GM12874 (cell line): ENCODE results near the gene CHRNG.

ENCODE experiments used
- TF ChIP-seq, protein P1 (sequence below): IDR thresholded peaks from 2 replicates; pipeline ENCODE4 v1.5.1; 2011; ENCODE audit warnings: low read depth, mild to moderate bottlenecking, control low read depth, low read length, moderate library complexity; ENCODE audit not compliant: insufficient read depth

The CHRNG gene

DNA sequence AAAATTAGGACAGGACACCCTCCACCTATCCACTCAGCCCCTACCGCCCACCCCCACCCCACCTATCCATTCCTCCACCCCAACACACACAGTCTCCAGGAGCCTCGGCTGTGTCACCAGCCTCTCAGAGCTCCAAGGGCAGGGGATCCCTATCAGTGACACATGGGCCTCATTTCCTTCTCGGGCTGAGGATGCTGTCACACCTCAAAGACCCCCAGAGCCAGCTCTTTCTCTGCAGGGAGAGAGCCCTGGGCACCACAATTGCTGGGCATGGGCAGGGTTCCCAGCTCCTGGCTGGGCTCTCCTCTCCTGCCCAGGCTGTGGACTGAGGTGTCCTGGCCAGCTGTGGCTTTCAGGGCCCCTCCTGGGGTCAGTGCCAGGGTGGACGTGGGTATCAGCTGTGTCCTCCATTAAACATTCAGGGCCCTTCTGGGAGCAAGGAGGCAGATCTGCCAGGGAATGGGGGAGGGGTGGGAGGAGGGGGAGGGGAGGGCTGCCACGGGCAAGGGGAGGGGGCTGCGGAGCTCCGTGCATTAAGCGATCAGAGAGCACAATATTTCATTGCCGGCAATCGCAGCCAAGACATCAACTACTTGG, 37.6 kb upstream of the CHRNG start:
- TF ChIP-seq, protein P1, sequence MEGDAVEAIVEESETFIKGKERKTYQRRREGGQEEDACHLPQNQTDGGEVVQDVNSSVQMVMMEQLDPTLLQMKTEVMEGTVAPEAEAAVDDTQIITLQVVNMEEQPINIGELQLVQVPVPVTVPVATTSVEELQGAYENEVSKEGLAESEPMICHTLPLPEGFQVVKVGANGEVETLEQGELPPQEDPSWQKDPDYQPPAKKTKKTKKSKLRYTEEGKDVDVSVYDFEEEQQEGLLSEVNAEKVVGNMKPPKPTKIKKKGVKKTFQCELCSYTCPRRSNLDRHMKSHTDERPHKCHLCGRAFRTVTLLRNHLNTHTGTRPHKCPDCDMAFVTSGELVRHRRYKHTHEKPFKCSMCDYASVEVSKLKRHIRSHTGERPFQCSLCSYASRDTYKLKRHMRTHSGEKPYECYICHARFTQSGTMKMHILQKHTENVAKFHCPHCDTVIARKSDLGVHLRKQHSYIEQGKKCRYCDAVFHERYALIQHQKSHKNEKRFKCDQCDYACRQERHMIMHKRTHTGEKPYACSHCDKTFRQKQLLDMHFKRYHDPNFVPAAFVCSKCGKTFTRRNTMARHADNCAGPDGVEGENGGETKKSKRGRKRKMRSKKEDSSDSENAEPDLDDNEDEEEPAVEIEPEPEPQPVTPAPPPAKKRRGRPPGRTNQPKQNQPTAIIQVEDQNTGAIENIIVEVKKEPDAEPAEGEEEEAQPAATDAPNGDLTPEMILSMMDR, result no peak

DNA sequence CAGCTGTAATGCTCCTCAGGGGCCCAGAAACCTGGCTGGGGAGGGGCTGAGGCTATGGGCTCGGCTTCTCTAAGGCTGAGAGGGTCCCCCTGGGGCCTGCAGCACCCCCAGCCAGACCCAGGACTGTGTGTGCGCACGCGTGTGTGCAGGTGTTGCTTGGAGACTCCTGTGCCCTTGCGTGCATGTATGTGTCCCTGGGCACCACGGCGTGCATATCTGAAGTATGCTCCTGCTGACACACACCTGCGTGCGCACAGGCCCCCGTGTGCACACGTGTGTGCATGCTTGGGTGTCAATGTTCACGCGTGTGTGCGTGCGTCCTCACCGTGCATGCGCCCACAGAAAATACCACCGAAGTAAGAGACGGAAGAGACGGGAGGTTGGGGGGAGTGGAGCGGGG, 37.0 kb upstream of the CHRNG start:
- TF ChIP-seq, protein P1, result no peak

DNA sequence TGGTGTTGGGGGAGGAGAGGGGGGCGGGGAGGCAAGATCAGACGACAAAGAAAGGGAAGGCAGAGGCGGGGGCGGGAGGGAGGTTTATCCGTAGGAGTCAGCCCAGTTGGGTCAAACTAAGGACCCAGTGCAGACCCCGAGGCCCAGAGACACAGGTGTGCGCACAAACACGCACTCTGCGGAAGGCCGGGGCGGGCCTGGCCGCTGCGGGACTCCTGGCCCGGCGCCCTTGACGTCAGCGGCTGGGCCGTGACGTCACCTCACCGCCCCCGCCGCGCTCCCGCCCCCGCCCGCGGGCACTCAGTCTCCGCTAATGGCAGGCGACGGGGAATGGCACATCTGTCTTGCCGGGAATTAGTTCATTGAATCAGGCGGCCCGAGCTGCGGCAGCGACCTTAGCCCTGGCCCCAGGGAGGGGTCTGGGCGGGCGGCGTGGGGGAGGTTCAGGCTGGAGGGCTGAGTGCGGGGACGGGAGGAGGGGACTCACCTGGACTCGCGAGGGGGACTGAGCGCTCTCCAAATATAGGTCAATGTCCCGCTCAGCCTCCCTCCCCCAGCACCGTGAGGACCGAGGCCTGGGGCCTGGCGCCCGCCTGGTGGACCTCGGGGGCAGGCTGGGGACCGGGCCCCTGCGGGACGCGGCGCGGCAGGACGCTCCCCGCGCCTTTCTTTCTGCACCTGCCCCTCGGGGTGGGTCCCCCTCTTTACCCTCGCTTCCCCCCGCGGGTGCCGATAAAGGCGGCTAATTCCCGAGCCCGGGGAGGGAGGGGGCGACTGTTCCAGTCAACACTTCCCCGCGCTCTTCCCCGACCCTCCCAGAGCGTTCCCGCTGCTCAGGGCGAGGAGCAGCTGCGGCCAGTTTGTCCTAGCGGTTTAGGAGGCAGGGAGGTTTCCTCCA, 36.3 kb upstream of the CHRNG start:
- TF ChIP-seq, protein P1, result no peak

DNA sequence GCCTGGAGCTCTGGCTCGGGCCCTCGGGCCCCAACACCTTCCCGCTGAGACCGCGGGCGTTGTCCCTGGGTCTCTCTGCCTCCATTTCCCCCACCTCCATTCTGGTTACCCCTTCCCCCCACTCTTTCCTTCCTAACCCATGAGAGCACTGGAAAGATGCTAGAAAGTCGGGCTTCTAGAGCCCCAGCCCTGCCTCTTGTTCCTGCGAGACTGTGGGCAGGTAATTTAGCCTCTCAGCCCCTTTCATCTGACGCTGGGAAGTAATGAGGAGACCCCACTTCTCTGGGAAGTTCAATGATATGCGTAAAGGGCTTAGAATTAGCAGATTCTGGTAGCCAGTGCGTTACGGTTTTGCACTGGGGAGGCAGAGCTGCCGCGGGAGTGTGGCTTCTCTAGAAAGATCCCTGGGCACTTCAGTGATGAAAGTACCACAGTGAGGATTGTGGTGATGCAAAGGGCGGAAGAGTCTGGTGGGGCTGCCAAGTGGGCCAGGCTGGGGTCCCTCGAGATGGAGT, 35.6 kb upstream of the CHRNG start:
- TF ChIP-seq, protein P1, result no peak

DNA sequence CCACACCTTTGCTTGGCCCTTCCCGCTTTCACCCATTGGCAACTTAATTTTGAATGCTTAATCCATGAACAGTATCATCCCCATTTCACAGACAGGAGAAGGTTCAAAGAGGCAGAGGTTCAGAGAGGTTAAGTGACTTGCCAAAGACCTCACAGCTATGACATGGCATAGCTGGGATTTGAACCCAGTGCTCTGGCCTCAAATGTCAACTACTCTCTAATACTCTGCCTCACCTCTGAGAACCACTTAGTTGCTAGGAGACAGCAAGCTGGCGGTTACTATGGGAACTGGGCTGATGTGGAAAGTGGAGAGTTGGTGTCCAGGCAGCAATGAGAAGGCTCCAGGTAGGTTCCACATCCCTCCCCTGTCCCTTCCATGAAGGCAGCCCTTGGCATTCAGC, 35.1 kb upstream of the CHRNG start:
- TF ChIP-seq, protein P1, result no peak

DNA sequence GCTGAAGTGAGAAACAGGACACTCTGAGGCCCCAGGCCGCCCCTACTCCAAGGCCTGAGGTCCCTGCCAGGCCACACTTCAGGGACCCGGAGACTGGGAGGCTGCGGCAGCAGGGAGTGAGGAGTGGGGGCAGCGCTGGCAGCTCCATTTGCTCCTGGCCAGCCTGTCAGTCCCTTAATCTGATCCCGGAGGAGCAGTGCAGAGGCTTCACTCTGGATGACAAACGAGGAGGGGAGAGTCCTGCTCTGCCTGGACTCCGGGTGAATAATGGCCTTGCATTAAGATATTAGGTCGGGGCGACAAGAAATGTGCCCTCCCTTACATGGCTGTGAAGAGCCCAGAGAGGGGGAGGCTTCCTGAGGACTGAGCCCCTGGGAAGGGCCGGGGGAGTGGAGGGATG, 33.6 kb upstream of the CHRNG start:
- TF ChIP-seq, protein P1, result no peak

DNA sequence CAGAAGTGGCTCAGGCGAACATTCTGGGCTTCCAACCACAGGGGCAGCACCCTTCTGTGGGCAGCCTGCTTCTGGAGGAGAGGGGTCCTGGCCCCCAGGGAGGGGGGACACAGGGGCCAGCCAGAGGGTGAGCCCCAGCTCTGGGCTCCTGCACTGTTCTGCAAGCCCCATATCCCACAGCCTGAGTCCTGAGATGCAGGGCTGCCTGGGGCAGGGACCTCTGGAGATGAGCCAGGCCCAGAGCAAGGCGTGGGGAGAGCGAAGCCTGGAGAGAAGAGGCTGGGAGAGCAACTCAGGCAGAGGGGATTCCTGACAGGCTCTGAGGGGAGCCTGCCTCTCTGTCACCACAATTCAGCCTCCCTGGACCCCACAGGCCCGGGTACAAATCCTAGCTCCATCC, 32.8 kb upstream of the CHRNG start:
- TF ChIP-seq, protein P1, result no peak
